Measurements from ENCODE around the gene PTCRA.
"Not testable (repeated sequence)": the region's sequence is repeated elsewhere in the genome, so short reads cannot be mapped to it uniquely, and the experiment has no call there.

PTCRA gene, protein sequence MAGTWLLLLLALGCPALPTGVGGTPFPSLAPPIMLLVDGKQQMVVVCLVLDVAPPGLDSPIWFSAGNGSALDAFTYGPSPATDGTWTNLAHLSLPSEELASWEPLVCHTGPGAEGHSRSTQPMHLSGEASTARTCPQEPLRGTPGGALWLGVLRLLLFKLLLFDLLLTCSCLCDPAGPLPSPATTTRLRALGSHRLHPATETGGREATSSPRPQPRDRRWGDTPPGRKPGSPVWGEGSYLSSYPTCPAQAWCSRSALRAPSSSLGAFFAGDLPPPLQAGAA

DNA sequence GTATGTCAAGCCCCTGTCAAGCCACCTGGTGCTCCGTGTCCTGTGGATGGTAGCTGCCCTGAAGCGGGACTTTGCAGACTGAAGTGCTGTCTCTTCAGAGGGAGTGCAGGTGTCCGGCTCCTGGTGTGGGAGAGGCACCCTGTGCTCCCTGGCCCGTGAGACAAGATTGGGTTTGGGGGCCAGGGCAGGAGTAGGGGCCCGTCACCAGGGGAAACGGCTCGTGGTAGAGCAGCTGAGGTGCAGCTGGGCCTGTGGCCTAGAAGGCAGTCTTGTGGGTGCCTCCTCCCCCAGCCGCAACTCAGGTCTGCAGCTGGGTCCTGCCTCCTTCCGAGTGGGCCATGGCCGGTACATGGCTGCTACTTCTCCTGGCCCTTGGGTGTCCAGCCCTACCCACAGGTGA, at the start of gene PTCRA:
Gene PTCRA (plus strand): TSS at position 322 of the 400 bp plus-strand sequence. CDS start 17 bp downstream, at position 339.
- Mint-ChIP-seq H3K4me3 (no peak within 1 kb of the TSS), H3K27ac (no peak within 1 kb of the TSS), H3K36me3 (no peaks in the 10 kb centered on the region)

DNA sequence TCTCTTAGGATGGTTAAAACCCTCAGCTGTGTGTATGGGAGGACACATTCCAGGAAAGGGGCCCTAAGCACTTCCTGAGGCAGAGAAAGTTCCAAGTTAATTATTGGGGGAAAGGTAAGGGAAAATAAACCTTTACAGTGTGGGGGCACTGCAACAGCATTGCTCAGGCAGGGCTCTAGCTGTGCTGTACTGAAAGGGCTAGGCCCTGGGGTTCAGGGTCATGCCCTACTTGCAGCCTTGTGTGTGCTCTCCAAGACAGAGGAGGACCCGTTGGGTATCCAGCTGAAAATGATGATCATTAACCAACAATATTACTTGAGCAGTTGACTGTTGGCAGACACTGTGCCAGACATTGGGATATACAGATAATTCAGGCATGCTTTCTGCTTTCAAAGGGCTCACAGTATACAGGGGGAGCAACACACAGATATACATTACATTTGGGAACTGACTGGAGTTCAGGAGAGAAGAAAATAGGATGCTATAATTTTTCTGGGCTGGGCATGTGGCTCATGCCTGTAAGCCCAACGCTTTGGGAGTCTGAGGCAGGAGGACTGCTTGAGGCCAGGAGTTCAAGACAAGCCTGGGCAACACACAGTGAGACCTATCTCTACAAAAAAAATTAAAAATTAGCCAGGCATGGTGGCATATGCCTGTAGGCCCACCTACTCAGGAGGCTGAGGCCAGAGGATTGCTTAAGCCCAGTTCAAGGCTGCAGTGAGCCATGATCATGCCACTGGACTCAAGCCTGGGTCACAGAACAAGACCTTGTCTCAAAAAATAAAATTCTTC, 45.5 kb upstream of the PTCRA start:
- H3K36me3 Mint-ChIP-seq = peaks cover 2% of the 10 kb centered on the region
- no peak overlapping the region for H3K4me3 Mint-ChIP-seq
- no peaks in the 10 kb centered on the region for H3K27me3 Mint-ChIP-seq
- H3K9me3 Mint-ChIP-seq (ENCODE audit: low read depth) = no peaks in the 10 kb centered on the region
- peak overlapping the region; percentile 51 for H3K27ac Mint-ChIP-seq
- H3K4me1 Mint-ChIP-seq (ENCODE audit: low read depth) = no peaks in the 10 kb centered on the region

More for the DNA sequence above, at the start of gene PTCRA:
- Mint-ChIP-seq H3K27me3 (peaks cover 6% of the 10 kb centered on the region), H3K4me1 (ENCODE audit: low read depth) (peaks cover 4% of the 10 kb centered on the region), H3K9me3 (ENCODE audit: low read depth) (no peaks in the 10 kb centered on the region)

DNA sequence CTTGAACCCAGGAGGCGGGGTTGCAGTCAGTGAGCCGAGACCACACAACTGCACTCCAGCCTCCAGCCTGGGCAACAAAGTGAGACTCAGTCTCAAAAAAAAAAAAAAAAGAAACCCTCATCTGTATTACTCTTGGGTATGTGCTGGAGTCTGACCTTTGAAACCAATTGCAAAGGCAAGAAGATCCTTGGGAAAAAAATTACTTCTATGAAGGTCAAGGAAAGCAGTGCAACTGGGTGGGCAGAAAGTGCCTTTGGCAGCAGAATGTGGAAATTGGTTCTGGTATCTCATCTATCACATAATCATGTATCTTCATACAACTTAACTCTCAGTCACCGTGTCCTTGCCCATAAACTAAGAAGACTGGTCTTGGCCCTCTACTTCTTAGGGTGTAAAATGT, 44.1 kb upstream of the PTCRA start:
- H3K27ac Mint-ChIP-seq = no peak overlapping the region
- H3K9me3 Mint-ChIP-seq (ENCODE audit: low read depth) = no peaks in the 10 kb centered on the region

DNA sequence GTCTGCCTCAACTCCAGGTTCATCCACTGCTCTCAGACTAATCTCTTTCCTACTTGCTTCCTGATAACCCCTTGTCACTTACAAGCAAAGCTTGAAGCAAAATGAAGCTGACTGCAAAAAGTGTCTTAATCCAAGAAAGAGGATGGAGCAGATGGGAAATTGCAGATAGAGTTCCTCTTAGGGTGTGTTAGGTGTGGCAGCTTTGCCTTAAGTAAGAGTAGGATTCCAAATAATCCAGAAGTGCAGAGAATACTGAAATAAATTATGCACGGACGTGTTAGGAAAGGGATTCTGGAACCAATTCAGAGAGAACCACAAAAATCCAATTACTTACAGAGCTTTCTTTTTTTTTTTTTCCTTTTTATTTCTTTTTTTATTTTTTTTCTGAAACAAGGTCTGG, 42.5 kb upstream of the PTCRA start:
- Mint-ChIP-seq H3K27me3 (no peaks in the 10 kb centered on the region), H3K27ac (no peak overlapping the region), H3K36me3 (no peaks in the 10 kb centered on the region), H3K9me3 (ENCODE audit: low read depth) (no peaks in the 10 kb centered on the region), H3K4me1 (ENCODE audit: low read depth) (no peaks in the 10 kb centered on the region), H3K4me3 (no peak overlapping the region)

More for the DNA sequence above, 44.1 kb upstream of the PTCRA start:
- H3K36me3 Mint-ChIP-seq = no peaks in the 10 kb centered on the region
- no peaks in the 10 kb centered on the region for H3K27me3 Mint-ChIP-seq
- no peaks in the 10 kb centered on the region for H3K4me1 Mint-ChIP-seq (ENCODE audit: low read depth)
- no peak overlapping the region for H3K4me3 Mint-ChIP-seq

DNA sequence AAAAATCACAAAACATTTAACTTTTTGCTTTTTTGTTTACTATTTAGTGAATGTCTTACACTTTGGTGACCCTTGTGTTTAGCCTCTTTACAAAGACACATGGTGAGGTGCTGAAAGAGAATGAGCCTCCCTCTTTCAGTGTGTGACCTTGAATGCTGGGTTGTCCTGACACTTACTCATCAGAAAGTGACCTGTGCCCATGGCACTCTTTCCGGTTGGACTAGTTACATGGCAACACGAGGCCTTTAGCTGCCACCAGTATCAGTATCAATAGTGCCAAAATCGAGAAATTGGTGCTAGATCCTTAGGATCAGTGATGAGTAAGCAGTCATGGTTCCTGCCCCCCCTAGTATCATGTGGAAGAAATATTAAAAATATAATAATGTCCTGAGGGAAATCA, 38.2 kb upstream of the PTCRA start:
- no peaks in the 10 kb centered on the region for H3K9me3 Mint-ChIP-seq (ENCODE audit: low read depth)
- no peaks in the 10 kb centered on the region for H3K27me3 Mint-ChIP-seq
- peak overlapping the region; percentile 46 for H3K27ac Mint-ChIP-seq
- peaks cover 8% of the 10 kb centered on the region for H3K4me1 Mint-ChIP-seq (ENCODE audit: low read depth)
- peaks cover 2% of the 10 kb centered on the region for H3K36me3 Mint-ChIP-seq
- H3K4me3 Mint-ChIP-seq = peak overlapping the region; percentile 46

DNA sequence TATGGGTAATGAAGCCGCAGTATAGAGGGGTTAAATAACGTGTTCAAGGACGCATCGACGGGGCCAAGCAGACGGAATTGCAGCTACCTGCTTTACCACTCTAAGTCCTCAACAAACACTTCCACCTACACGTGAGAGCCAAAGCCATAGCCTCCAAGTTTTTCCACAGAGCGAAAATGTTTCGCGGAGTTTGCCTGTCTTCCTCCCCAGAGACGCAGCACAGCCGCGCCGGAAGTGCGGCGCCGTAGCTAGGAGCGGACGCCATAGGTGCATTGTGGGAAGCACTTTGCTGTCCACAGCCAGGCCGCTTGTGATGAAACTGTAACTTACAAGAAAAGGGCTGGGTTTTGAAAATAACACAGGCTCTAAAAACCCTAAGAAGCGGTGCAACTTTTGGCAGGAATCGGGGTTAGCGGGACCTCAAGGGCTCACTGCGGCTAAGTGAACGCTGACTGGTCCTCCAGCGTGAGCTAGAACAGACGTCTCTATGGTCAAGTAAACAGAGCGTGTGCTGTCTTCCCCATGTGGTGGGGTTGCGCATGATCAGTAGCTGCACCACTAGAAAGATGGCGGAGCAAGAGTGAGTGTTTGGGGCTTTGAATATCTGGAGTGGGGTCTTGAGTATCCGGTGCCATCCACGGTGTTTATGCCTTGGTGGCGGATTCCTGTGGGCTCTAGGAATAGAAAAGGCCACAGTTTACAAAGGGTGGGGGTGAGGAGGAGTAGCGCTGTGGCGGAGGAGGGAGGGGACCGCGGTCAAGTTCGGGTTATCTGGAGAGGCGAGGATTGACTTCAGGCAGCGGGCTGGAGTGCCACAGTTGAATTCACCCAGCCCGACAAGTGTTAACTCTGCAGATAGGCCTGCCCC, 36.2 kb upstream of the PTCRA start, which contains the start of gene RPL7L1:
Gene RPL7L1 (plus strand): TSS at position 245 of the 868 bp plus-strand sequence. CDS start 295 bp downstream, at position 540.
- no peaks in the 10 kb centered on the region for H3K27me3 Mint-ChIP-seq
- no peaks in the 10 kb centered on the region for H3K9me3 Mint-ChIP-seq (ENCODE audit: low read depth)
- peaks cover 21% of the 10 kb centered on the region for H3K4me1 Mint-ChIP-seq (ENCODE audit: low read depth)
- peaks cover 9% of the 10 kb centered on the region for H3K36me3 Mint-ChIP-seq
- H3K4me3 Mint-ChIP-seq = peak within 1 kb of the TSS; percentile 96
- peak within 1 kb of the TSS; percentile 99 for H3K27ac Mint-ChIP-seq

DNA sequence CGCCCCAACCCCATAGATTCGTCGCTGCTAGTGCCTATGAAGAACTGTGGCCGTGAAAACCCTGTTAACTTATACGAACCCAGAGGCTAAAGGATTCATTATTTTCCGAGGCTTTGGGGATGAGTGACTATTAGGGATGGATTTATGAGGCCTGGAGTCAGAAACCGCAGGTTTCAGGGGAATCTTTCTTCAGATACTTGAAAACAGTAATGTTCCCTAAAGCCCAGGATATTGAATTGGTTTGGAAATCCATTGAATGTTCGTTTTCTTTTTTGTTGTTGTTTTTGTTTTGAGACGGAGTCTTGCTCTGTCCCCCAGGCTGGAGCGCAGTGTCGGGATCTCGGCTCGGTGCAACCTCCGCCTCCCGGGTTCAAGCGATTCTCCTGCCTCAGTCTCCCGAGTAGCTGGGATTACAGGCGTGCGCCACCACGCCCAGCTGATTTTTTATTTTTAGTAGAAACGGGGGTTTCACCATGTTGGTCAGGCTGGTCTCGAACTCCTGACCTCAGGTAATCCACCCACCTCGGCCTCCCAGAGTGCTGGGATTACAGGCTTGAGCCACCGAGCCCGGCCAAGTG, 35.5 kb upstream of the PTCRA start:
- H3K27ac Mint-ChIP-seq = peak overlapping the region; percentile 99
- H3K9me3 Mint-ChIP-seq (ENCODE audit: low read depth); H3K27me3 Mint-ChIP-seq; H3K36me3 Mint-ChIP-seq: not testable (repeated sequence)
- peak overlapping the region; percentile 96 for H3K4me3 Mint-ChIP-seq
- peaks cover 23% of the 10 kb centered on the region for H3K4me1 Mint-ChIP-seq (ENCODE audit: low read depth)

DNA sequence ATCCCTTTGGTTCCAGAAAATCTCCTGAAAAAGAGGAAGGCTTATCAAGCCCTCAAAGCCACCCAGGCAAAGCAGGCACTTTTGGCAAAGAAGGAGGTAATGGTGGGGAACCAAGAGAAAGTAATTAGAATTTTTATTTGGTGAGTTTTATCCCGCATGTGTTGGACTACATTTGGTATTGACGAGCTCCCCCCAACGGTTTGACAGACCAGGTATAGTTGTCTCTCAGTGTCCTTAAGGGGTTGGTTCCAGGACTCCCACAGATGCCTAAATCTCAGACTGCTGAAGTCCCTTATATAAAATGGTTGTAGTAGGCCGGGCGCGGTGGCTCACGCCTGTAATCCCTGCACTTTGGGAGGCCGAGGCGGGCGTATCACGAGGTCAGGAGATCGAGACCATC, 35.0 kb upstream of the PTCRA start:
- not testable (repeated sequence) for H3K36me3 Mint-ChIP-seq; H3K27me3 Mint-ChIP-seq; H3K9me3 Mint-ChIP-seq (ENCODE audit: low read depth)
- peaks cover 27% of the 10 kb centered on the region for H3K4me1 Mint-ChIP-seq (ENCODE audit: low read depth)
- peak overlapping the region; percentile 96 for H3K4me3 Mint-ChIP-seq
- peak overlapping the region; percentile 99 for H3K27ac Mint-ChIP-seq

DNA sequence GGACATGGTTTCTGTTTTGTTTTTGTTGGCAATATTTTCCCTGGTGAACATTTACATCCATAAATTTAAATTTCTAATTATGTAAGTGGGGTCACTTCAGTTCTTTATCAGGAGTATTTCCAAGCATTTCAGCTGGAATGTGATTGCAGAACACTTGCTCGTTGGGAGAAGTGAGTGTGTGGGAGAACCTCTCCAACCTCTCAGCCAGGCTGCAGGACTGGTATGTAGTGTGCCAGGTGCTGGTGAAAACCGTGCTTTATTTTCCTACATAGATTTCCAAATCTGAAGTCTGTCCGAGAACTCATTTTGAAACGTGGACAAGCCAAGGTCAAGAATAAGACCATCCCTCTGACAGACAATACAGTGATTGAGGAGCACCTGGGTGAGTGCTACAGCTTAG, 30.2 kb upstream of the PTCRA start:
- no peak overlapping the region for H3K4me3 Mint-ChIP-seq
- H3K27ac Mint-ChIP-seq = no peak overlapping the region
- peaks cover 8% of the 10 kb centered on the region for H3K36me3 Mint-ChIP-seq
- peaks cover 39% of the 10 kb centered on the region for H3K4me1 Mint-ChIP-seq (ENCODE audit: low read depth)
- no peaks in the 10 kb centered on the region for H3K27me3 Mint-ChIP-seq
- no peaks in the 10 kb centered on the region for H3K9me3 Mint-ChIP-seq (ENCODE audit: low read depth)

DNA sequence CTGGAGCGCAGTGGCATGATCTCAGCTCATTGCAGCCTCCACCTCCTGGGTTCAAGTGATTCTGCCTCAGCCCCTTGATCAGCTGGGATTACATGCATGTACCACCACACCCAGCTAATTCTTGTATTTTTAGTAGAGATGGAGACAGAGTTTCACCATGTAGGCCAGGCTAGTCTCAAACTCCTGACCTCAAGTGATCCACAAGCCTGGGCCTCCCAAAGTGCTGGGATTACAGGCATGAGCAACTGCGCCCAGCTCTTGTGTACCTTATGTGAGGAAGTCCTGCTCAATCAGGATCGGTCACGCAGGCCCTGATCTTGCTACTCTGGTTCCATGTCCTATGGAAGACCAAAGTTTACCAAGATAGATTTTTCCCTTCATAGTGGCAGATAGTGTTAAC, 27.7 kb upstream of the PTCRA start:
- H3K4me3 Mint-ChIP-seq; H3K36me3 Mint-ChIP-seq; H3K27ac Mint-ChIP-seq; H3K9me3 Mint-ChIP-seq (ENCODE audit: low read depth); H3K27me3 Mint-ChIP-seq: not testable (repeated sequence)
- H3K4me1 Mint-ChIP-seq (ENCODE audit: low read depth) = peaks cover 41% of the 10 kb centered on the region

DNA sequence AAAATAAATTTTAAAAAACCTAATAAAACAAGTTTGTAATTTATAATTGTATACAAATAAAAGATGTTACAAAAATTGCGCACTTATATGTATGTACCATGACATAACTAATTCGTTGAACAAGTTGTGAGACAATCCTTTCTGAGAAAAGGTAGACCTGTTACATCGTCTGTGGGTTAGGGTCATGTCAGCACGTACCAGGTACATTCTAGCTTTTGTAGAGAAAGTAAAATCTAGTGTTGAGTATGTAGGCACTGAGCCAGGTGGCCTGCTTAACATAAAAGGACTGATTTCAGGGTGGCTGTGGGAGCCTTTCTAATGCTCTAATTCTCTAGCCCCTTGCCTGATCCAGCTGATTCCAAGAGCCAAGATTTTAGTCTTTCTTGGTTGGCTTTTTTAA, 26.0 kb upstream of the PTCRA start:
- H3K4me3 Mint-ChIP-seq = peak overlapping the region; percentile 95
- no peaks in the 10 kb centered on the region for H3K27me3 Mint-ChIP-seq
- peaks cover 28% of the 10 kb centered on the region for H3K4me1 Mint-ChIP-seq (ENCODE audit: low read depth)
- H3K9me3 Mint-ChIP-seq (ENCODE audit: low read depth) = no peaks in the 10 kb centered on the region
- H3K27ac Mint-ChIP-seq = peak overlapping the region; percentile 98
- no peaks in the 10 kb centered on the region for H3K36me3 Mint-ChIP-seq

DNA sequence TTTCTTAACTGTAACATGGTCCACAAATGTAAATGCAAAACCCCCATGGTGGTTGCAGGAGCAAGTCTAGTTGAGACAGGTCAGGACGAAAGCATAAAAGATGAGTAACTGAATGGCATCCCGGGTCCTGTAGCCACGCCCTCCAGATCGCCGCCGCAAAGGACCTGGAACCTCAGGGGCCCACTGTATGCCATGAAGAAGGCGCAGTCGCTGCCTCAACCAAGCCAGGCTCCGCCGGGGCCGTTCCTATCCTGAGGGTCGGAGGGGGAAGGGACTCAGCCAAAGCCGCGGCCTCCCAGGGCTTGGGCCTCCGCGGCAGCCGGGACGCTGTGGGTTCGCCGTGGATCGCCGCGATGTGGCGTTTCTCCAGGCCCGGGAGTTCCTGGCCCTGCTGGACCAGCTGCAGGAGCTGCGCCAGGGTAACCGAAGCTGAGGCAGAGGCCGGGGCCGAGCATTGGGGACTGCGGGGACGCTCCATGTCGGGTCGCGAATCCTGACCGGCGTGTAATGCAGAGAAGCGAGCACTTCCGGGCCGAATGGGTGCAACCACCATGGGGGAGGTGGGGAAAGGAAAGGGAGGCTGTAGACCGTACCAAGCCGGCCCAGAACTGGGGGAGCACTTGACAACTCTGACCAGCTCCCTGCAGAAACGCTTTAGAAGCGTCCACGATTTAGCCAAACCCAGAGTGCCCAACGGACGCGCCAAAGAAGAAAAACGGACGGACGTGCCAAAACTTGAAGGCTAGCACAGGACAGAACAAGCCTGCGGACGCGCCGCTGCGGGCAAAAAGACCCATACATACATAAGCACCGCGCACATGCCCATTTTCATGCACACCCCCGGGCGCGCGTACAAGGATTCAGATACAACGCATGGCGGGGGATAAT, 25.3 kb upstream of the PTCRA start:
- no peaks in the 10 kb centered on the region for H3K36me3 Mint-ChIP-seq
- peak overlapping the region; percentile 98 for H3K27ac Mint-ChIP-seq
- H3K4me1 Mint-ChIP-seq (ENCODE audit: low read depth) = peaks cover 28% of the 10 kb centered on the region
- peak overlapping the region; percentile 95 for H3K4me3 Mint-ChIP-seq
- H3K9me3 Mint-ChIP-seq (ENCODE audit: low read depth) = no peaks in the 10 kb centered on the region
- no peaks in the 10 kb centered on the region for H3K27me3 Mint-ChIP-seq

DNA sequence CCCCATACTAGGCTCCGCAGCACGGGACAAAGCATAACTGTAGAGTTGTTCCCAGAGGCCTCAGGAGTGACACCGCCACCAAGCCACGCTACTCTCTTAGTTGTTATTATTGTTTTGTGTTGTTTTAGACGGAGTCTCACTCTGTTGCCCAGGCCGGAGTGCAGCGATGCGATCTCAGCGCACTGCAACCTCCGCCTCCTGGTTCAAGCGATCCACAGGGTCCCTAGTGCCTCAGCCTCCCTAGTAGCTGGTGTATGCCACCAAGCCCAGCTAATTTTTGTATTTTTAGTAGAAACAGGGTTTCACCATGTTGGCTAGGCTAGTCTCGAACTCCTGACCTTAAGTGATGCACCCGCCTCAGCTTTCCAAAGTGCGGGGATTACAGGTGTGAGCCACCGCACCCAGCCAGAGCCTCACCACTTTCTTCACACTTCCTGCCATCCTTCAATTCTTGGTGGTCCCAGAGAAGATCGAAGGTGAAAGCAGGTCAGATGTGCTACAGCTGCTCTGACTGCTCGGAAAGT, 24.6 kb upstream of the PTCRA start:
- H3K27ac Mint-ChIP-seq = peak overlapping the region; percentile 98
- H3K4me3 Mint-ChIP-seq = peak overlapping the region; percentile 95
- no peaks in the 10 kb centered on the region for H3K9me3 Mint-ChIP-seq (ENCODE audit: low read depth)
- peaks cover 23% of the 10 kb centered on the region for H3K4me1 Mint-ChIP-seq (ENCODE audit: low read depth)
- no peaks in the 10 kb centered on the region for H3K36me3 Mint-ChIP-seq
- H3K27me3 Mint-ChIP-seq = no peaks in the 10 kb centered on the region
